Stimulated activated CD8-positive, alpha-beta memory T cell treated with anti-CD3 and anti-CD28 coated beads, Interleukin-12 subunit alpha, Interleukin-12 subunit beta, amount 100 ng/mL, for 24 hours (primary cell): ENCODE measurements around the gene CBX8.

Experiments used
- DNase-seq: peaks from one replicate; pipeline ENCODE4 v3.0.0-alpha.2; 2020; ENCODE audit errors: extremely low read depth

The CBX8 gene

GRCh38 chr17:79835470-79835899, 38.6 kb upstream of the CBX8 start:
- no peak for DNase-seq

GRCh38 chr17:79834565-79835469, 37.9 kb upstream of the CBX8 start:
- no peak for DNase-seq

- DNase-seq = no peak
Measured at GRCh38 chr17:79833744-79834564, 37.1 kb upstream of the CBX8 start.

- no peak for DNase-seq
Measured at GRCh38 chr17:79833110-79833450, 36.2 kb upstream of the CBX8 start.

- no peak for DNase-seq
Measured at GRCh38 chr17:79832218-79833109, 35.6 kb upstream of the CBX8 start.

GRCh38 chr17:79831265-79832217, 34.7 kb upstream of the CBX8 start:
- no peak for DNase-seq

- no peak for DNase-seq
Measured at GRCh38 chr17:79830763-79831264, 33.9 kb upstream of the CBX8 start.

GRCh38 chr17:79830303-79830702, 33.4 kb upstream of the CBX8 start:
- no peak for DNase-seq

GRCh38 chr17:79829457-79829856, 32.6 kb upstream of the CBX8 start:
- DNase-seq = no peak

- no peak for DNase-seq
Measured at GRCh38 chr17:79829004-79829403, 32.1 kb upstream of the CBX8 start.

GRCh38 chr17:79826841-79827578, 30.1 kb upstream of the CBX8 start:
- DNase-seq = no peak

- DNase-seq = no peak
Measured at GRCh38 chr17:79826204-79826680, 29.4 kb upstream of the CBX8 start.

GRCh38 chr17:79825580-79825921, 28.7 kb upstream of the CBX8 start:
- DNase-seq = no peak

GRCh38 chr17:79824893-79825579, 28.2 kb upstream of the CBX8 start:
- DNase-seq = no peak

GRCh38 chr17:79824234-79824633, 27.4 kb upstream of the CBX8 start:
- DNase-seq = no peak

GRCh38 chr17:79822583-79823124, 25.8 kb upstream of the CBX8 start:
- DNase-seq = no peak

- DNase-seq = no peak
Measured at GRCh38 chr17:79821331-79822095, 24.6 kb upstream of the CBX8 start.

- no peak for DNase-seq
Measured at GRCh38 chr17:79820959-79821330, 24.1 kb upstream of the CBX8 start.
